NCI-H2029 treated with DMSO at 0.1 percent for 48 hours (cell line): ENCODE measurements around the gene HAO2.

Experiments used
- DNase-seq: peaks from one replicate; lab custom pipeline; 2025; lab: John Stamatoyannopoulos, UW

The HAO2 gene

GRCh38 chr1:119380304-119380703 is 11.7 kb downstream of the HAO2 start:
- DNase-seq = no peak

- DNase-seq = no peak
These were observed 12.5 kb downstream of the HAO2 start for GRCh38 chr1:119380983-119381662.

- DNase-seq = no peak
These were observed 16.0 kb downstream of the HAO2 start for GRCh38 chr1:119384591-119384990.

- DNase-seq = no peak
These were observed 17.1 kb downstream of the HAO2 start for GRCh38 chr1:119385650-119386049.

GRCh38 chr1:119387858-119388257 is 19.3 kb downstream of the HAO2 start:
- DNase-seq = no peak

GRCh38 chr1:119388450-119388849 is 19.9 kb downstream of the HAO2 start:
- DNase-seq = no peak

- no peak for DNase-seq
These were observed 21.9 kb downstream of the HAO2 start for GRCh38 chr1:119390526-119390925.

- no peak for DNase-seq
These were observed 23.2 kb downstream of the HAO2 start for GRCh38 chr1:119391749-119392148.

- DNase-seq = no peak
These were observed 25.5 kb downstream of the HAO2 start for GRCh38 chr1:119394085-119394484.

- DNase-seq = no peak
These were observed 28.4 kb downstream of the HAO2 start for GRCh38 chr1:119396982-119397381.

- no peak for DNase-seq
These were observed 29.4 kb downstream of the HAO2 start for GRCh38 chr1:119397986-119398385.

- DNase-seq = no peak
These were observed 36.2 kb downstream of the HAO2 start for GRCh38 chr1:119404736-119405135.

GRCh38 chr1:119409731-119410130 is 41.1 kb downstream of the HAO2 start:
- DNase-seq = no peak

GRCh38 chr1:119410961-119411360 is 42.4 kb downstream of the HAO2 start:
- no peak for DNase-seq

GRCh38 chr1:119414950-119415349 is 46.4 kb downstream of the HAO2 start, which contains the start of gene HSD3B2:
TSS of gene HSD3B2 (plus strand) at chr1:119415150. CDS start at chr1:119415420, 270 bp downstream.
- DNase-seq = no peak

- no peak for DNase-seq
These were observed 47.5 kb downstream of the HAO2 start for GRCh38 chr1:119416006-119416640.

- DNase-seq = no peak
These were observed 50.5 kb downstream of the HAO2 start for GRCh38 chr1:119419109-119419508.

- DNase-seq = no peak
These were observed 52.1 kb downstream of the HAO2 start for GRCh38 chr1:119420638-119421037.

GRCh38 chr1:119422631-119423030 is 54.0 kb downstream of the HAO2 start:
- DNase-seq = no peak

- DNase-seq = no peak
These were observed 60.4 kb downstream of the HAO2 start for GRCh38 chr1:119428991-119429390.

GRCh38 chr1:119429687-119430086 is 61.1 kb downstream of the HAO2 start:
- DNase-seq = no peak

- no peak for DNase-seq
These were observed 61.9 kb downstream of the HAO2 start for GRCh38 chr1:119430486-119430885.

- no peak for DNase-seq
These were observed 63.3 kb downstream of the HAO2 start for GRCh38 chr1:119431836-119432235.

GRCh38 chr1:119435052-119435451 is 66.5 kb downstream of the HAO2 start:
- no peak for DNase-seq
